ENCODE data around the gene SGK1. TPM values are rescaled to one million over a fixed set of nuclear protein-coding genes. Genes with fewer than 3 reads are reported as not detected.

The SGK1 gene
- total and polyA plus RNA-seq, 2 experiments from 2014 or later, result 145 to 161 TPM

GRCh38 chr6:134314006-134314821 lies 3.7 kb downstream of the SGK1 start:
- H3K79me2 ChIP-seq, result no peaks in the 10 kb centered on the region
- H3K9me3 ChIP-seq (ENCODE audit: low read depth), result no peaks in the 10 kb centered on the region
- no peaks in the 10 kb centered on the region for H4K20me1 ChIP-seq (ENCODE audit: insufficient read depth, poor library complexity, severe bottlenecking)
- H3K4me1 ChIP-seq (ENCODE audit: insufficient read depth), result no peaks in the 10 kb centered on the region
- no peak overlapping the region for H3K4me3 ChIP-seq
- TF ChIP-seq CTCF (IDR thresholded peaks at IDR 0.05; ENCODE audit: poor library complexity), result no peak
- no peaks in the 10 kb centered on the region for H3K36me3 ChIP-seq (replicated peaks; ENCODE audit: insufficient read depth, low read depth)
- no peaks in the 10 kb centered on the region for H3K9me2 ChIP-seq (replicated peaks; ENCODE audit: insufficient read depth)
- no peak overlapping the region for H2AFZ ChIP-seq
- no peak for DNase-seq (ENCODE audit: low spot score)
- H3K27ac ChIP-seq, result no peak overlapping the region
- H3K4me2 ChIP-seq, result no peak overlapping the region
- peaks cover 36% of the 10 kb centered on the region for H3K27me3 ChIP-seq
- WGBS (ENCODE audit: low lambda C conversion rate, missing lambda C conversion rate), result 80% methylated on average over 4 of the region's 4 CpGs

- H3K9me3 ChIP-seq (ENCODE audit: low read depth), result no peaks in the 10 kb centered on the region
- DNase-seq (ENCODE audit: low spot score), result no peak
- no peaks in the 10 kb centered on the region for H3K4me1 ChIP-seq (ENCODE audit: insufficient read depth)
- peaks cover 18% of the 10 kb centered on the region for H3K27me3 ChIP-seq
- no peak overlapping the region for H3K4me3 ChIP-seq
- no peak overlapping the region for H3K27ac ChIP-seq
- no peak for TF ChIP-seq EZH2phosphoT487 (IDR thresholded peaks at IDR 0.05; ENCODE audit: low read depth, severe bottlenecking, unreplicated experiment)
- no peak for TF ChIP-seq EZH2 (IDR thresholded peaks at IDR 0.05; ENCODE audit: borderline replicate concordance)
- TF ChIP-seq CTCF (IDR thresholded peaks at IDR 0.05; ENCODE audit: poor library complexity), result no peak
- H3K4me2 ChIP-seq, result no peak overlapping the region
- no peaks in the 10 kb centered on the region for H3K79me2 ChIP-seq
- no peaks in the 10 kb centered on the region for H4K20me1 ChIP-seq (ENCODE audit: insufficient read depth, poor library complexity, severe bottlenecking)
- H3K36me3 ChIP-seq (replicated peaks; ENCODE audit: insufficient read depth, low read depth), result no peaks in the 10 kb centered on the region
- 69% methylated on average over 7 of the region's 7 CpGs for WGBS (ENCODE audit: low lambda C conversion rate, missing lambda C conversion rate)
- H3K9me2 ChIP-seq (replicated peaks; ENCODE audit: insufficient read depth), result no peaks in the 10 kb centered on the region
- H2AFZ ChIP-seq, result no peak overlapping the region
Observed at GRCh38 chr6:134312038-134312660, 5.8 kb downstream of the SGK1 start.

- Histone ChIP-seq H4K20me1 (ENCODE audit: insufficient read depth, poor library complexity, severe bottlenecking) (no peaks in the 10 kb centered on the region), H3K36me3 (replicated peaks; ENCODE audit: insufficient read depth, low read depth) (no peaks in the 10 kb centered on the region), H3K4me1 (ENCODE audit: insufficient read depth) (no peaks in the 10 kb centered on the region), H3K27me3 (peaks cover 4% of the 10 kb centered on the region), H2AFZ (no peak overlapping the region), H3K9me2 (replicated peaks; ENCODE audit: insufficient read depth) (no peaks in the 10 kb centered on the region), H3K4me3 (no peak overlapping the region), H3K79me2 (no peaks in the 10 kb centered on the region), H3K27ac (no peak overlapping the region), H3K4me2 (no peak overlapping the region), H3K9me3 (ENCODE audit: low read depth) (no peaks in the 10 kb centered on the region)
- DNase-seq (ENCODE audit: low spot score), result no peak
- WGBS (ENCODE audit: low lambda C conversion rate, missing lambda C conversion rate), result 90% methylated on average over 2 of the region's 2 CpGs
- TF ChIP-seq CTCF (IDR thresholded peaks at IDR 0.05; ENCODE audit: poor library complexity) (no peak), EZH2phosphoT487 (IDR thresholded peaks at IDR 0.05; ENCODE audit: low read depth, severe bottlenecking, unreplicated experiment) (no peak), EZH2 (IDR thresholded peaks at IDR 0.05; ENCODE audit: borderline replicate concordance) (no peak)
Observed at GRCh38 chr6:134310817-134311216, 7.1 kb downstream of the SGK1 start.

All from hepatocyte (in vitro differentiated cells).